HUES48 (cell line): ENCODE data around the gene MCRIP2.

ENCODE experiments used
- H3K27ac ChIP-seq: one replicate; pipeline ENCODE4 v1.7.0; 2013; ENCODE audit warnings: low read depth, low read length, inconsistent platforms
- H3K27me3 ChIP-seq: 2 replicates; pipeline ENCODE4 v1.6.1; 2013; ENCODE audit warnings: mild to moderate bottlenecking, low read length; ENCODE audit not compliant: control insufficient read depth, insufficient read depth
- H3K36me3 ChIP-seq: 2 replicates; pipeline ENCODE4 v1.6.1; 2013; ENCODE audit warnings: low read length; ENCODE audit not compliant: control insufficient read depth, insufficient read depth
- H3K4me1 ChIP-seq: 2 replicates; pipeline ENCODE4 v1.6.1; 2013; ENCODE audit warnings: mild to moderate bottlenecking, low read length; ENCODE audit not compliant: control insufficient read depth, insufficient read depth
- H3K4me3 ChIP-seq: 2 replicates; pipeline ENCODE4 v1.5.1; 2013; ENCODE audit warnings: mild to moderate bottlenecking, low read depth, low read length
- H3K9ac ChIP-seq: 2 replicates; pipeline ENCODE4 v1.6.1; 2013; ENCODE audit warnings: mild to moderate bottlenecking, low read depth, low read length, moderate library complexity
- H3K9me3 ChIP-seq: 2 replicates; pipeline ENCODE4 v1.6.1; 2013; ENCODE audit warnings: low read length; ENCODE audit not compliant: control insufficient read depth, insufficient read depth

Gene MCRIP2

DNA sequence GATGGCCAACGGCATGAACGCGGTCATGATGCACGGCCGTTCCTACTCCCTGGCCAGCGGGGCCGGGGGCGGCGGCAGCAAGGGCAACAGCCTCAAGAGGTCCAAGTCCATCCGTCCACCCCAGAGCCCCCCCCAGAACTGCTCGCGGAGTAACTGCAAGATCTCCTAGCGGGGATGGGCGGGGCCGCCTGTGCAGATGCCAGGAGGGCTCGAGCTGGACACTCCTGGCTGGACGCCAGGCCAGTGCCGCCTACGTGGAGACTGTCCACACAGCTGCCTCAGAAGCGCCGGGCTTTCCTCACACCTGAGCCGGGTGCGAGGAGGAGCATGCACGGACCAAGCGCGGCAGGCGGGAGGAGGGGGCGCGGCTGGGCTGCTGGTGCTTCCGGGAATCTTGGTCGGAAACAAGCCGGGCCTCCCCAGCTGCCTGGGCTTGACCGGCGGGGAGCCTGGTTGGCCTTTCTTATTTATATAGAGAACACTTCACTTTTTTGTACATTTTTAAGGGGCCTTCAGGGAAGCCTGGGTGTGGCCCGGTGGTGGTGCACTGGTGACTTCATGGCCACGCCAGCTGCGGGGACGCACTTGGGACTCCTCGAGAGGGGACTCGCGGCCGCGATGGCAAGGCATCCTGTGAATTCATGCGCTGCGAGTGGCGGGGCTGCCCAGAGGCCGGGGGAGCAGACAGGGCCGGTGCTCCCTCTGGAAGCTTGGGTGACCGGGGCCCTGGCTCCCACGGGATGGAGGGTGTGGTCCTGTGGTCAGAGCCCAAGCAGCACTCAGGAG, 14.0 kb upstream of the MCRIP2 start:
- H3K9ac ChIP-seq = no peak overlapping the region
- H3K27ac ChIP-seq = no peak overlapping the region
- no peak overlapping the region for H3K4me3 ChIP-seq
- H3K36me3 ChIP-seq = peaks cover 12% of the 10 kb centered on the region; the same call in 1 of the 2 replicates
- H3K4me1 ChIP-seq = peaks cover 22% of the 10 kb centered on the region
- no peaks in the 10 kb centered on the region for H3K9me3 ChIP-seq
- H3K27me3 ChIP-seq = no peaks in the 10 kb centered on the region

DNA sequence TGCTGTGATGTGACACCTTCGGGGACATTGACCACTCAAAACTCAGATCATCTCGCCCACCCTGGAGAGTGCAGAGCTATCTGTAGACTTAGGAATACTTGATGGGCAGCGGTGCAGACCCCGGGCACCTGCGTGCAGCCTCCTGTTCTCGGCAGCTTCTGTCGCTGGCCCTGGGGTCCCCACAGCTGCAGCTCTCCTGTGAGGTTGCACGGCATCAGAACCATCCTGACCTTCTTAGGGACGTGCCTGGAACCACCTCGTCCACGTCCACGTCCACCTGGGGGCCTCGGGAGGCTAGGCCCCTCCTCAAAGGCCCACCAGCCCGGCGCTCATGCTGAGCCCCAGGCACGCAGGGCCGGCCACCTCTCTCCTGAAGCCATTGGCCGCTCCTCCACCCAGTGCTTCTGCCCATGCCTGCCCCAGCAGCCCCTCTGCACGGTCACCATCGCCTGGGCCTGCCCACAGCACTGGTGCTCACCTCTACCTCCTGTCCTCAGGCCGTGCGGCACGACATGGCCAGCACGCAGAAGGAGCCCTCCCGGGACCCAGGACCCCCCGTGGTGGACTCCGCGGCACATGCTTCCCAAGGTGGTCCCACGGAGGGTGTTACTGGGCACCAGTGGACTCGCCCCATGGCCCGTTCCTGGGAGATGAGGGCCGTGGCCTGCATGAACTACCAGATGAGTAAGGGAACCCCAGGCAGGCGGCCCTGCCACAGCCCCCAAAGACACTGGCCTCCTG, 13.1 kb upstream of the MCRIP2 start:
- H3K27me3 ChIP-seq = no peaks in the 10 kb centered on the region
- H3K9ac ChIP-seq = no peak overlapping the region
- peaks cover 18% of the 10 kb centered on the region for H3K36me3 ChIP-seq
- H3K4me3 ChIP-seq = no peak overlapping the region
- no peak overlapping the region for H3K27ac ChIP-seq
- H3K4me1 ChIP-seq = peaks cover 22% of the 10 kb centered on the region
- H3K9me3 ChIP-seq = no peaks in the 10 kb centered on the region

- H3K4me3 ChIP-seq = no peak overlapping the region
- H3K4me1 ChIP-seq = peaks cover 22% of the 10 kb centered on the region
- H3K27me3 ChIP-seq = no peaks in the 10 kb centered on the region
- no peak overlapping the region for H3K9ac ChIP-seq
- no peaks in the 10 kb centered on the region for H3K9me3 ChIP-seq
- peaks cover 26% of the 10 kb centered on the region for H3K36me3 ChIP-seq
- peak overlapping the region; percentile 83 for H3K27ac ChIP-seq
Measured at GRCh38 chr16:629185-629832, 12.3 kb upstream of the MCRIP2 start.

- Histone ChIP-seq H3K4me1 (peaks cover 22% of the 10 kb centered on the region), H3K27me3 (no peaks in the 10 kb centered on the region), H3K36me3 (peaks cover 29% of the 10 kb centered on the region), H3K4me3 (no peak overlapping the region; the same call in 1 of the 2 replicates), H3K9ac (0 out of 2 replicates have a peak overlapping the region, but pooled peaks have one; percentile 30), H3K27ac (peak overlapping the region; percentile 83), H3K9me3 (no peaks in the 10 kb centered on the region)
Measured at GRCh38 chr16:629833-630248, 11.8 kb upstream of the MCRIP2 start.

DNA sequence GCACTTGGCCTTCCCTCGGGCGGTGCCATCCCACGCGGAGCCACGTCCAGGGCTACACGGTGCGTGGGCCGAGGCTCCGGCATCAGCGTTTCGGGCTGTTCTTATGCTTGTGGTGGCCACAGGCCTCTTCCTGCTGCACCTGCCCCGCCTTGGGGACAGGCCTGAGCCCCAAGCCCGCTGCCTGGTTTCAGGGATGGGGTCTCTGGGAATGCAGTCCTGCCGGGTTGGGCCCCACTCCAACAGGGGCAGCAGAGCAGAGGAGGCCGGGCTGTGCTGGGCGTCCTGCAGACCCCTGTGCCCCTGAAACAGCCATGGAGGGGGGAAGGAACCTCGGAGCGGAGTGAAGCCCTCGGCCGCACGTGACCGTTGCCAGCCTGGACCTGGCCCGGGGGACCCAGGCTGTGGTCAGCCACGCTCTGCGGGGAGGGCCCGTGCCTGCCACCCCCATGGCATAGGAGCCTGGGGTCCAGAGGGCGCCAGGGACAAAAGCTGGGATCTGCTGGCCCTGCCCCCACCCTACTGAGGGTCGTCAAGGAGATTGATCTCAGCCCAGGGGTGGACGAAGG, 11.3 kb upstream of the MCRIP2 start:
- Histone ChIP-seq H3K9ac (0 out of 2 replicates have a peak overlapping the region, but pooled peaks have one; percentile 30), H3K4me3 (peak overlapping the region; percentile 60; the same call in 1 of the 2 replicates), H3K4me1 (peaks cover 22% of the 10 kb centered on the region), H3K9me3 (no peaks in the 10 kb centered on the region), H3K27ac (peak overlapping the region; percentile 83), H3K27me3 (no peaks in the 10 kb centered on the region), H3K36me3 (peaks cover 29% of the 10 kb centered on the region)

DNA sequence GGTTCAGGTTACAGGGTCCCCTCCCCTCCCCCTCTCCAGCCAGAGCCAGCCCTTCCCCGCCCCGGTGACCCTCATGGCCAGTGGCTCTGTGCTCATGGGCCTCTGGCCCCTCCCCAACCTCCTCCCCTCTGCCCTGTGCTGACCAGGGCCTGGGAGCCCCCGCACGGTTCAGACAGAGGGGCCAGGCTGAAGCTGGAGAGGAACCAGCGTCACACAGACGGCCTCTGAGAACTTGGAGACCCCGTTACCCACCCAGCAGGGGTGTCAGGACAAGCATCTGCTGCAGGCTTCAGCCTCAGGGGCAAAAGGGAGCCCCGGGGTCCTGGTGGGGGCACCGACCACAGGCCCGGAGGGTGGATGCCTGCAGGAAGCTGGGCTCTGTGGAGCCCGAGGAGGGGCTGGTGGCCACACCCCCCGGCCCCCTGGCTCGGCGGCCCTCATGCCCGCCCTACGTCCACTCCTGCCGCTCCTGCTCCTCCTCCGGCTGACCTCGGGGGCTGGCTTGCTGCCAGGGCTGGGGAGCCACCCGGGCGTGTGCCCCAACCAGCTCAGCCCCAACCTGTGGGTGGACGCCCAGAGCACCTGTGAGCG, 10.7 kb upstream of the MCRIP2 start, which contains the start of gene WFIKKN1:
TSS of gene WFIKKN1 (plus strand) at position 171 of the 591 bp plus-strand sequence. CDS start at position 440, 269 bp downstream.
- H3K27me3 ChIP-seq = no peaks in the 10 kb centered on the region
- H3K9me3 ChIP-seq = no peaks in the 10 kb centered on the region
- H3K4me1 ChIP-seq = peaks cover 22% of the 10 kb centered on the region
- H3K27ac ChIP-seq = peak within 1 kb of the TSS; percentile 83
- peaks cover 27% of the 10 kb centered on the region for H3K36me3 ChIP-seq
- H3K4me3 ChIP-seq = peak within 1 kb of the TSS; percentile 60; the same call in 1 of the 2 replicates
- H3K9ac ChIP-seq = 0 out of 2 replicates have a peak within 1 kb of the TSS, but pooled peaks have one; percentile 30

- no peak overlapping the region for H3K27ac ChIP-seq
- H3K9ac ChIP-seq = no peak overlapping the region
- H3K27me3 ChIP-seq = no peaks in the 10 kb centered on the region
- no peaks in the 10 kb centered on the region for H3K9me3 ChIP-seq
- H3K4me3 ChIP-seq = no peak overlapping the region
- H3K36me3 ChIP-seq = peaks cover 22% of the 10 kb centered on the region
- peaks cover 22% of the 10 kb centered on the region for H3K4me1 ChIP-seq
Measured at GRCh38 chr16:631808-632358, 9.7 kb upstream of the MCRIP2 start.

DNA sequence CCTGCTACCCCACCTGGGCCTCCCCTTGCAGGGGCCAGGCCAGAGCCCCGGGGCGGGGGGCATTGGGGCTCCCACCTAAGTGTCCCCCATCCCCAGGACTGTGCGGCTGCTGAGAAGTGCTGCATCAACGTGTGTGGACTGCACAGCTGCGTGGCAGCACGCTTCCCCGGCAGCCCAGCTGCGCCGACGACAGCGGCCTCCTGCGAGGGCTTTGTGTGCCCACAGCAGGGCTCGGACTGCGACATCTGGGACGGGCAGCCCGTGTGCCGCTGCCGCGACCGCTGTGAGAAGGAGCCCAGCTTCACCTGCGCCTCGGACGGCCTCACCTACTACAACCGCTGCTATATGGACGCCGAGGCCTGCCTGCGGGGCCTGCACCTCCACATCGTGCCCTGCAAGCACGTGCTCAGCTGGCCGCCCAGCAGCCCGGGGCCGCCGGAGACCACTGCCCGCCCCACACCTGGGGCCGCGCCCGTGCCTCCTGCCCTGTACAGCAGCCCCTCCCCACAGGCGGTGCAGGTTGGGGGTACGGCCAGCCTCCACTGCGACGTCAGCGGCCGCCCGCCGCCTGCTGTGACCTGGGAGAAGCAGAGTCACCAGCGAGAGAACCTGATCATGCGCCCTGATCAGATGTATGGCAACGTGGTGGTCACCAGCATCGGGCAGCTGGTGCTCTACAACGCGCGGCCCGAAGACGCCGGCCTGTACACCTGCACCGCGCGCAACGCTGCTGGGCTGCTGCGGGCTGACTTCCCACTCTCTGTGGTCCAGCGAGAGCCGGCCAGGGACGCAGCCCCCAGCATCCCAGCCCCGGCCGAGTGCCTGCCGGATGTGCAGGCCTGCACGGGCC, 8.9 kb upstream of the MCRIP2 start:
- Histone ChIP-seq H3K4me3 (no peak overlapping the region), H3K4me1 (peaks cover 28% of the 10 kb centered on the region), H3K27ac (no peak overlapping the region), H3K27me3 (no peaks in the 10 kb centered on the region), H3K9ac (no peak overlapping the region), H3K36me3 (peaks cover 17% of the 10 kb centered on the region), H3K9me3 (no peaks in the 10 kb centered on the region)

DNA sequence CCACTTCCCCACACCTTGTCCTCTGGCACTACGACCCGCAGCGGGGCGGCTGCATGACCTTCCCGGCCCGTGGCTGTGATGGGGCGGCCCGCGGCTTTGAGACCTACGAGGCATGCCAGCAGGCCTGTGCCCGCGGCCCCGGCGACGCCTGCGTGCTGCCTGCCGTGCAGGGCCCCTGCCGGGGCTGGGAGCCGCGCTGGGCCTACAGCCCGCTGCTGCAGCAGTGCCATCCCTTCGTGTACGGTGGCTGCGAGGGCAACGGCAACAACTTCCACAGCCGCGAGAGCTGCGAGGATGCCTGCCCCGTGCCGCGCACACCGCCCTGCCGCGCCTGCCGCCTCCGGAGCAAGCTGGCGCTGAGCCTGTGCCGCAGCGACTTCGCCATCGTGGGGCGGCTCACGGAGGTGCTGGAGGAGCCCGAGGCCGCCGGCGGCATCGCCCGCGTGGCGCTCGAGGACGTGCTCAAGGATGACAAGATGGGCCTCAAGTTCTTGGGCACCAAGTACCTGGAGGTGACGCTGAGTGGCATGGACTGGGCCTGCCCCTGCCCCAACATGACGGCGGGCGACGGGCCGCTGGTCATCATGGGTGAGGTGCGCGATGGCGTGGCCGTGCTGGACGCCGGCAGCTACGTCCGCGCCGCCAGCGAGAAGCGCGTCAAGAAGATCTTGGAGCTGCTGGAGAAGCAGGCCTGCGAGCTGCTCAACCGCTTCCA, 8.1 kb upstream of the MCRIP2 start:
- no peaks in the 10 kb centered on the region for H3K9me3 ChIP-seq
- no peak overlapping the region for H3K9ac ChIP-seq
- H3K36me3 ChIP-seq = peaks cover 17% of the 10 kb centered on the region
- H3K27ac ChIP-seq = no peak overlapping the region
- H3K4me1 ChIP-seq = peaks cover 34% of the 10 kb centered on the region
- no peak overlapping the region for H3K4me3 ChIP-seq
- H3K27me3 ChIP-seq = no peaks in the 10 kb centered on the region
